IPS DF 19.7 (cell line): Measurements from ENCODE around the gene MCF2.

ENCODE experiments used
- DNase-seq: peaks from one replicate; pipeline ENCODE4 v3.0.0-alpha.2; 2013; ENCODE audit warnings: low read depth, low spot score

MCF2 gene

DNA sequence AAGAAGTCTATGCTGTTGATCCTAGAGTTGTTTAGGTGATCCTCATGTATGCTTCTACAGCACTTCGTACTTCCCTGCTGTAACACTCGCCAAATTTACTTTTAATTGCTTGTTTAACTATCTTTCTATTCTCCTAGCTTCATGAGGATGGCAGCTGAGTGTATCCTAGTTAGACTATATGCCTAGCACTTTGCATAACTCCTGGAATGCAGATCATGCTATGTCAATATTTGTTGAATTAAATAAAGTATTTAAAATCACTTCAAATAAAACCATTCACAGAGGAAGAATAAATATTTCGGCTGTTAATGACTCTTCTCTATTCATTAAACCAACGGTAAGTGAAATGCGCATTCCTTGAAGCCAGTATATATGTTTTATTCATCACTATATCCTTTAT is 122.4 kb downstream of the MCF2 start:
- no peak for DNase-seq

DNA sequence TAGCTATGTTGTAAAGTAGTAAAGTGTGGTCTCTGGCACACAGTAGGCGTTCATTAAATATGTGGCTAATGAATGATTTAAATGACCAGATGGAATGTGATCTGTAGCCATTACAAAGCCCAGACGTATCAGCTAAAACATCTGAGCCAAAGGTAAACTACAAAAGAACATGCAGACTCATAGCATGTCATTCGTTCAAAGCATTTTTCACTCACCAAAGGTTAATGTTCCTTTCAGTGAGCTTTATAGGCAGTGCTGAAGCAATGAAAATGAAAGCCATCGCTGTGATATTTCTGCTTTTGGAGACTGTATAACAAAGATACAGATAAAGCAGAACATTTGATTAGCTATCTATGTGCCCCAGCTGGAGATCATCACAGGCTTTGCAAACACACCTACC is 126.9 kb downstream of the MCF2 start:
- no peak for DNase-seq

DNA sequence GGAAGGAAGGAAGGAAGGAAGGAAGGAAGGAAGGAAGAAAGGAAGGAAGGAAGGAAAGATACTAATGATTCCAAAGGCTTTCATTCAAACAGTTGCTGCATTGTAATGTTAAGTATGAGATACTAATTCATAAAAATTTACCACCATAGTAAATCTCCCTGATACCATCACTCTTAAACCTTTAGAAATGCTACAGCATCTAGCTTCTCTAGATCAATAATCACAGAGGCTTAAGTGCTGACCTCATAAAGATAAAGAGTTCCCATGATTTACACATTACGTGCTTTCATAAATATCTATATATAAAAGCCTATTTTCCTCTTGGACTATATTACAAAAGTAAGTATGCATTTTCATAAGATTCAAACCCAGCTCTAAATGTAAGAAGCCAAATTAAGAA is 141.0 kb downstream of the MCF2 start:
- DNase-seq = no peak

DNA sequence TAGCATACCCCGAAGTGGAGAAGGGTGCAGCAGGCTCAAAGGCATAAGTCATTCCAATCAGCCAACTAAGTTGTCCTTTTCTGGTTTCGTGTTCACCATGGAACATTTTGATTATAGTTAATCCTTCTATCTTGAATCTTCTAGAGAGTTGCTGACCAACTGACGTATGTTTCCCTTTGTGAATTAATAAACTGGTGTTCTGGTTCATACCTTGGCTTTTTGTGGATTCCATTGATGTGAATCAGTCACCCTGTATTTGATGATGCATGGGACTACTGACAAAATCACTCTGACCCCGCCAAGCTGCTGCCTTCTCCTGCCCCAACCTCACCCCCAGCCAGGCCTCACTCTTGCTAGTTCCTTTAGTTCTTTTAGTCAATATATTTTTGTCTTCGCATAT is 144.7 kb downstream of the MCF2 start:
- no peak for DNase-seq

DNA sequence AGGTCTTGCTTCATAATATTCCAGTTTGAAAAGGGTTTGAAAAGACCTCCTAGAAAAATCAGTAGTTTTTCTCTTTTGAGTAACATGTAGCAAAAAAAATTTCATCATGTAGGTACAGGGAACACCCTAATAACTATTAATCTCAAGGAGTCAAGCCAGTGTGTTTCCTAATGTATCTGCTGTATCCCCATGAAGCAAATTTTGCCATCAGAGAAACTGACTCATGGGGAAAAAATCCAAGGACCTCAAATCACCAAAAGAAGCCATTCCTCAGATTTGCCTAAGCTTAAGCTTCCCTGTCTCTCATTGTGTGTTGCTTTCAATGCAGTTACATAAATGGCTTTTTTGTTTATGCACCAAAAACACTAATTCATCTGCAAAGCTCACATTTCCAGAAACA is 147.7 kb downstream of the MCF2 start:
- DNase-seq = no peak

DNA sequence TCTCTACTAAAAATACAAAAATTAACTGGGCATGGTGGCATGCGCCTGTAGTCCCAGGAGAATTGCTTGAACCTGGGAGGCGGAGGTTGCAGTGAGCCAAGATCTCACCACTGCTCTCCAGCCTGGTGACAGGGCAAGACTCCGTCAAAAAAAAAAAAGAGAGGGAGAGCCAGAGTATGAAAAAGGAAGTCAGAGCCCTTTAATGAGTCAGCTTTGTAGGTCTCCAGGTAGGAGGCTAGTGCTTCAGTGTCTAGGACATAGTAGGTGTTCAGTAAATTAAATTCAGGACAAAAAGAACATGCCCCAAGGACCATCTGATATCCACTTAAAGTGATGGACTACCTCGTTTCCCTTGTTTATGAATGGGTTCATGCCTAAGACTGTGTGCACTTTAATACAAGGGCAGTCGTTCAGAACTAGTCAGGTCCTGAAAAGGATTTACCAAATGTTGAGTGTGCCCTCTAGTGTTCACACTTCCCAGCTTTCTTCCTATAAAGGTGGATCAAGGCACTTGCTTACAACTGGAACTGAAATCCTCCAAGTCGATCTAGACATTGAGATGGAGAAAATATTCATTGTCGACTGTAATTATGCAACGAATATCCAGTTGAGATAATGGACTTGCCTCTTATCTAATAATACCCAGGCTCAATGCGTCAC is 148.5 kb downstream of the MCF2 start:
- peak; percentile 15 for DNase-seq

DNA sequence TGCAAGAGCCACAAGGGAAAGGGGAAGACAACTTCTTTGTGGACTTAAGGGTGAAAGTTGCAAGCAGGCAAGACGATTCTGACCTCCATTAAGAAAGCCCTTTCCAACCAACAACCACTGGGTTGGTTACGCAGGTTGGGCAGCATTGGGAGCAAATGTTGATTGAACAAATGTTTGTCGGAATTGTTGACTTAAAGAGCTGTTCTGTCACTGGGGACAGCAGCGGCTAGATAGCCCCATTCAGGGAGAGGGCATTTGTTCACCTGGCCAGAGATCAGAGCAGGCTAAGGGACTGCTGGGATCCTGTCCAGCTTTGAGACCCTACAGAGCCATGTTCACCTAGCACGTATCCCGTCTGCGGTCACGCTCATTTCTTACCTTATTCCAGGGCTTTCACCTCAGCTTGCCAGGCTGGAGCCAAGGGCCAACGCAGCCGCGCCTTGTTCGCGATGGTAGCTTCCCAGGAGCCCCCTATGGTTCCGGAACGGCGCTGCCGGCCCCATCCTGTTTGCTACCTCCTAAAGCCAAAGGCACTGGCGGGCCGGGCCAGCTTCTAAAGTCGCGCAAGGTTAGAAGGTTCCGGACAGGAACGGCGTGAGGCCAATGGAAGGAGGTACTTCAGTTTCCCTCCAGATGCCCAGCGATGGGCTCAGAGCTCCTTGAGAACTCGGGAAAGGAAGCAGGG is 152.8 kb downstream of the MCF2 start:
- DNase-seq = no peak

DNA sequence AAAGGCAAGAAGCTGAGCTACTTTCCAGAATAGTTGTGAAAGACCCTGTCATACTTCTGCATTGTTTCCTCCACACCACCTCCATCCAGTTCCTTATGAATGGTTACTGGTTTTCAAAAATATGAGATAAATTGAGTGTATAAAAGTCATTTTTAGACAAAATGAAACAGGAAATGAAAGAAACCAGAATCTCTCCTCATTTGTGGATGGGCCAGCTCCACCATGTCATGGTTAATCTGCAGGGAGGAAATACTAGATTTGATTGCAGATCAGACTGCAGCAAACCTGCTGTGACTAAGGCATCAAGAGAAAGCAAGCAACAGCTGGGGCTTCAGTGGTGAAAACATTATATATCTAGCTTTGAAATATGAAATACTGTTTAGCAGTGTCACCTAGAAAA is 153.6 kb downstream of the MCF2 start:
- no peak for DNase-seq

DNA sequence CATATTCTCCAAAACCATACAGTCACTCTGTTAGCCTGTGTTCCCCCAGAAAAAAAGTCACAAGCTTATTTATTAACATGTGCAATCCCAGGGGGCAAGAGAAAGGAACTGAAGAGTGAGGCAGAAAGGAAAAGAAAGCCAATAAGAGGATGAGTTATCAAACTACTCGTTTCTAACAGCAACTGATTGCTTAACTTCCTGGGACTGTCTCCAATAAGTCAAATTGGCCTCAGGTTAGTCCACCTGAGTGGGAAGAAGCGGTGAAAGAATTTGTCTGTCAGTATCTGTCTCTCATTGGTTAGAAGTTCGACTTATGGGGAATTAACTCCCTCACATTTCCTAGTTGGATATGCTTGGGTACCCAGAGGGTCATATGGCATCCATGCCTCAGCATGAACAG is 163.4 kb downstream of the MCF2 start:
- no peak for DNase-seq

DNA sequence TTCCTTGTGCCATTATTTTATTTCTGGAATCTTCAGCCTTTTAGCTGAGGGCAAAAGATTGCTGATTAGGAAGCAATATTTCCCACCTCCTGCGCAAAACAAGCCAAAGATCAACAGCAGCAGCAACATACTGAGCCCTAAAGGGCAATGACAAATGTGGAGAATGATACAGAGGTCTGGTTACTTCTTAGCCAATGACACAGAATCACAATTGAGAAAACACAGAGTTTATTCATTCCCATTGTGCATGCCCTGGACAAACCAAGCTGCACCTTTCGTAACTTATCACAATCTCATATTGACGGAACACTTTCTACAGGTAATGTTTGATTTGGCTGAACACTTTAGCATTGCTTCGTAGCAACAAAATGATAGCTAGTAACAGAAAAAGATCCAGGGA is 164.0 kb downstream of the MCF2 start:
- no peak for DNase-seq

DNA sequence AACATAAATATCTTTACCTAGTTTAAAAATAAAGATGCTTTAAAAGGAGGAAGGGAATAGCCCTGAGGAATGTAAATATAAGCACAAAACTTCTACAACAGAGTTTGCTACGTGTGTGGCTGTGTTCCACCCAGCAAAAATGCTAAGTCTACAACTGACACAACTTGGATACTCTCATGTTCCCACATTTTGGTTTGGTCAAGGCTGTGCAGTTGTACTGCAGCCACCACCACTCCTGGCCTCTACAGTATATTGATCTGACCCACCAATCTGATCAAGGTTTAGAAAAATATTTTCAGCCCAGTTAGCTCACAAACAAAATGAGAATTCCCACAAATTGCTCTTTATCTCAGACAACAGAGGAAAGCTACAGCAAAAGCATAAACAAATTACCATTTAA is 165.3 kb downstream of the MCF2 start:
- no peak for DNase-seq

DNA sequence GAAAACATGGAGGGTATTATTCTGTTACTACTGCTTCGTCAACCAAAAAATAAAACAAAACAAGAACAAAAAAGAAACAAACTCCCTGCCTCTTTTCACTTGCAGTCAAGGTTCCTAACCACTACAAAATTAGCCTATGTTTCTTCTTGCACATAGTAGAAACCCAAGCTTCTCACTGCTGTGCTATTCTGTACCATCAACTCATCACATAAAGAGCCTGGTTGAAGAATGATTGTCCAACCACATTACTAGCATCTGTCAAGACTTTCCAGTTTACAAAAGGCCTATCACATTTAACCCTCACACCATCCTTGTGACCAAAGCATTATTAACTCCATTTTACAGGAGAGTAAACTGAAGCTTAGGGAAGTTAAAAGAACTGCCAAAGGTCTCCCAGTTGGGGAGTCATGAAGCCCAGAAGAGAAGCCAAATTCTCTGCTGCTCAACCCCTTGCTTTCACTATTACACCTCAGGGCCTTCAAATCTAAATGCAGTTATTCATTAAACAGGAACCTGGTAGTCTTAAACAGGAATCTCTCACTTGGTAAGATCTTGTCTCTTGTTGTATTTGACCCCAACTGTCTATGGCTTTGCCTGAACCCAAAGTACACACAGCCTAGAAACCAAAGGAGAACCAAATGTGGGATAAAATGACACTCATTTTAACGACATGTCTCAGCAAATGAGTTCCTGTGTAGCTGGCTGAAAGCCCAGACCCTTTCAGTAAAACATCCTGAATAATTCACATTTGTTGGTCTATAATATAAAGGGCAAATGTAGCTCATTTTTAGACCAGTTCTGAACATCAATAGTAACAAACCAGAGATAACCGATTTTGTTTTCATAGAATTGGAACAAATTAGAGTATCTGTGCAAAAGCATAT is 168.8 kb downstream of the MCF2 start:
- no peak for DNase-seq

DNA sequence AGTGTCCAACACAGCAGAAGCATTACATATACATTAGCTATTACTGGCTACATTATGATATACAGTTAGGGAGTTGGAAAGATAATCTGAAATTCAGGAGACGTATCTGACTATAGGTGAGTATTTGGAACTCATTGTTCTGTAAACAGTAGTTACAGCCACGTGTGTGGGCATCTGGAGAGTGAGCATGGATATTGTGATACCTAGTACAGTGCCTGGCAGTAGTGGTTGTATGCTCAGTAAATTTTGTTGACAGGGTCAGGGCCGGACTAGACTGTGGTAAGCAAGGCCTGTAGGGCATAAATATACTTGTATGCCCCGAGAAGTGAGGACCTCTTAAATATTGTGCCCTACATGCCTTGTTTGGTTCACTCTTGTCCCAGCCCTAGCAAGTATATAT is 174.5 kb downstream of the MCF2 start:
- DNase-seq = no peak

DNA sequence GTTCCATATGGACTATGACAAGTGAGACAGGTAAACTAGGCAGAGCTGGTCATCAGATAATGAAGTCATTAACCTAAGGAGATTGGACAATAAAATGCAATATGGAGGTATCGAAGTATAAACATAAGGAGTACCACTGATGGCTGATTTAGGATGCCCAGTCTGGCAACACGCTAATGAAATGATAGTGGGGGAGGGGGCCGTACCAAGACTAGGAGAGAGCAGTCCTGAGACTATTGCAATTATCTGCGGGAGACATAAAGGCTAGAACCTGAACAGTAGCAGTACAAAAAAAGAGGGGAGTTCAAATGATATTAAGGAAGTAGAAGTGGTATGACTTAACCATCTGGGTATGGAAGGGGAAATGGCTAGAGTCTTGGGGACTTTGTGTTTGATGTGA is 175.1 kb downstream of the MCF2 start:
- DNase-seq = no peak
